NT2/D1 (cell line): ENCODE results near the gene UBASH3B.

Experiments
- SUZ12 ChIP-seq: IDR thresholded peaks from 2 replicates; pipeline ENCODE4 v1.6.1; 2011; ENCODE audit not compliant: insufficient read length, insufficient read depth; ENCODE audit errors: extremely low read depth
- ZNF274 ChIP-seq: IDR thresholded peaks from 2 replicates; pipeline ENCODE4 v1.6.1; 2011; ENCODE audit warnings: mild to moderate bottlenecking, low read depth, low read length

DNA sequence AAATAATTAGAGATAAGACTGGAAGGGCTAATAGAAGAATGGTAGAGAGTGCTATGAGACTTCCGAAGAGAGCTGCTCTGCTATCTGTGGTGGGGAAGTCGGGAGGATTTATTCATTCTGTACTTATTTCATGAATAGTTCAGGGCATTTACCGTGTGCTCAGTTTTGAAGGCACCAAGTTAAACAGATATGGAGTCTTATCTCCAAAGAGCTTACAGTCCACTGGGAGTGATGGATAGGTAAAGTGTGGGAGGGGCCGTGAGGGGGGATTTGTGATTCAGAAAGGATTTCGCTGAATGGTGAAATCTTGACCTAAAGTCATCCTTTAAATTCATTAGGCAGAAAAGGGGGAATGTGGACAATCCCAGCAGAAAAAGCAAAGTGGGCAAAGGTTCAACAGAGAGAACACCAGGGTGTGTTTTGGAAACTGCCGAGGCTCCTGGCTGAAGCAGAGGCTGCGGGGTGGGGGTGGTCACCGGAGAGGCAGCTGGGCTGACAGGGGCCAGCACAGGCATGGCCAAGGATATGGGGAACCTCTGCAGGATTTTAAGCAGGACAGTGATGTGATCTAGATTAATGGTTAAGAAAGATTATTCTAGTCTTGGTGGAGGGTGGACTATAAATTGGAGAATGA is 91.2 kb downstream of the UBASH3B start:
- TF ChIP-seq SUZ12, result no peak
- TF ChIP-seq ZNF274, result no peak
